Nephron (organoid): ENCODE measurements around the gene FBLN2.

Source experiments
- H3K27ac Mint-ChIP-seq, 3 experiments: 2 replicates each; pipeline ENCODE4 v1.8.0; 2020; ENCODE audit warnings: mixed read lengths in 3 of 3, mild to moderate bottlenecking in 2 of 3, moderate library complexity in 1 of 3
- H3K27me3 Mint-ChIP-seq: 2 replicates; pipeline ENCODE4 v1.8.0; 2021; ENCODE audit warnings: low read depth, mild to moderate bottlenecking, moderate library complexity, mixed read lengths
- H3K36me3 Mint-ChIP-seq: 2 replicates; pipeline ENCODE4 v1.8.0; 2020; ENCODE audit warnings: low read depth, mixed read lengths
- H3K4me1 Mint-ChIP-seq: 2 replicates; pipeline ENCODE4 v1.8.0; 2020; ENCODE audit warnings: mixed read lengths
- H3K4me3 Mint-ChIP-seq, 3 experiments: 2 replicates each; pipeline ENCODE4 v1.8.0; 2020; ENCODE audit warnings: mild to moderate bottlenecking in 3 of 3, mixed read lengths in 3 of 3, moderate library complexity in 2 of 3
- H3K9me3 Mint-ChIP-seq: 2 replicates; pipeline ENCODE4 v1.8.0; 2020; ENCODE audit warnings: mixed read lengths
- TF ChIP-seq, protein P1 (sequence below), 3 experiments: fragments of 200-600 bp; sonication (generic); IDR thresholded peaks; one replicate each; pipeline ENCODE4 v1.5.0; 2021; ENCODE audit warnings: antibody characterized with exemption in 3 of 3; ENCODE audit not compliant: unreplicated experiment in 3 of 3

FBLN2 gene

DNA sequence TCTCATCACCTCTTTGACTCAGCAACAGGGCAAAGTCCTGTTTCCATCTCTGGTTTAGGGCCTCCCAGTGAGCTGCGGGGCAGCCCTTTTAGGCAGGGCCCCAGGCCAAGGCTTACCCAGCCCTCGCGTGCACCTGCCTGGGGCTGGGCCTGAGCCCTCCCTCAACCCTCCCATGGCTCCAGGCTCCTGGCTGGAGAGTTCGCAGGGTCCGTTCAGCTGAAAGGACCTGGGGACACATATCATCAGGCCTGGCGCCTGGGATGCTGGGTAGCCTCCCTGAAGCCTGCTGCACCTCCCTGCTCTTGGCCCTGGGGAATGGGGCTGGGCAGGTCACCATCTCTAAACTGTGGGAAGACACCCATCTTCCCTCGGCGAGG, 39.1 kb upstream of the FBLN2 start:
- Mint-ChIP-seq H3K27me3 (peaks cover 22% of the 10 kb centered on the region), H3K36me3 (no peaks in the 10 kb centered on the region), H3K27ac (no peak overlapping the region), H3K9me3 (no peaks in the 10 kb centered on the region), H3K4me3 (no peak overlapping the region), H3K4me1 (peaks cover 19% of the 10 kb centered on the region)
- TF ChIP-seq, protein P1, sequence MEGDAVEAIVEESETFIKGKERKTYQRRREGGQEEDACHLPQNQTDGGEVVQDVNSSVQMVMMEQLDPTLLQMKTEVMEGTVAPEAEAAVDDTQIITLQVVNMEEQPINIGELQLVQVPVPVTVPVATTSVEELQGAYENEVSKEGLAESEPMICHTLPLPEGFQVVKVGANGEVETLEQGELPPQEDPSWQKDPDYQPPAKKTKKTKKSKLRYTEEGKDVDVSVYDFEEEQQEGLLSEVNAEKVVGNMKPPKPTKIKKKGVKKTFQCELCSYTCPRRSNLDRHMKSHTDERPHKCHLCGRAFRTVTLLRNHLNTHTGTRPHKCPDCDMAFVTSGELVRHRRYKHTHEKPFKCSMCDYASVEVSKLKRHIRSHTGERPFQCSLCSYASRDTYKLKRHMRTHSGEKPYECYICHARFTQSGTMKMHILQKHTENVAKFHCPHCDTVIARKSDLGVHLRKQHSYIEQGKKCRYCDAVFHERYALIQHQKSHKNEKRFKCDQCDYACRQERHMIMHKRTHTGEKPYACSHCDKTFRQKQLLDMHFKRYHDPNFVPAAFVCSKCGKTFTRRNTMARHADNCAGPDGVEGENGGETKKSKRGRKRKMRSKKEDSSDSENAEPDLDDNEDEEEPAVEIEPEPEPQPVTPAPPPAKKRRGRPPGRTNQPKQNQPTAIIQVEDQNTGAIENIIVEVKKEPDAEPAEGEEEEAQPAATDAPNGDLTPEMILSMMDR (IDR thresholded peaks at IDR 0.05; ENCODE audit: unreplicated experiment in 3 of 3) = no peak

DNA sequence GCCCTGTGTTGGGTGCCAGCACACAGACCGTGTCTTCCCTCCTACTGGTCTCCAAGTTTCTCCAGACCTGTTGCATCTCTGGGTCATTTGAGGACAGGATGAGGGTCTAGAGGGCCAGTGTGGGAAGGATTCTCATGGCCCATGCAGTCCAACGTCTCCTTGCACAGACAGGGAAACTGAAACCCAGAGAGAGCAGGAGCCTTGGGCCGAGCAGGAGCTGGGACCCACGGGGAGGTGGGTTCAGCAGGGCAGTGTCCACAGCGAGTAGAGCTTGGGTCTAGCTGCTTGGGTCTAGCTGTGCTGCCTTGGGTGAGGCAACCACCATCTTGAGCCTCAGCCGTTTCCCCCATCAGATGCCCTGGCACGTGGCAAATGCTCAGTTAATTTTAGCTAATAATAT, 36.5 kb upstream of the FBLN2 start:
- peak overlapping the region in 1 of 3 experiments; percentile 85 for H3K27ac Mint-ChIP-seq
- H3K4me1 Mint-ChIP-seq = peaks cover 20% of the 10 kb centered on the region
- H3K27me3 Mint-ChIP-seq = peaks cover 20% of the 10 kb centered on the region
- no peaks in the 10 kb centered on the region for H3K9me3 Mint-ChIP-seq
- TF ChIP-seq, protein P1 (IDR thresholded peaks at IDR 0.05; ENCODE audit: unreplicated experiment in 3 of 3) = no peak
- H3K4me3 Mint-ChIP-seq = no peak overlapping the region
- H3K36me3 Mint-ChIP-seq = no peaks in the 10 kb centered on the region

DNA sequence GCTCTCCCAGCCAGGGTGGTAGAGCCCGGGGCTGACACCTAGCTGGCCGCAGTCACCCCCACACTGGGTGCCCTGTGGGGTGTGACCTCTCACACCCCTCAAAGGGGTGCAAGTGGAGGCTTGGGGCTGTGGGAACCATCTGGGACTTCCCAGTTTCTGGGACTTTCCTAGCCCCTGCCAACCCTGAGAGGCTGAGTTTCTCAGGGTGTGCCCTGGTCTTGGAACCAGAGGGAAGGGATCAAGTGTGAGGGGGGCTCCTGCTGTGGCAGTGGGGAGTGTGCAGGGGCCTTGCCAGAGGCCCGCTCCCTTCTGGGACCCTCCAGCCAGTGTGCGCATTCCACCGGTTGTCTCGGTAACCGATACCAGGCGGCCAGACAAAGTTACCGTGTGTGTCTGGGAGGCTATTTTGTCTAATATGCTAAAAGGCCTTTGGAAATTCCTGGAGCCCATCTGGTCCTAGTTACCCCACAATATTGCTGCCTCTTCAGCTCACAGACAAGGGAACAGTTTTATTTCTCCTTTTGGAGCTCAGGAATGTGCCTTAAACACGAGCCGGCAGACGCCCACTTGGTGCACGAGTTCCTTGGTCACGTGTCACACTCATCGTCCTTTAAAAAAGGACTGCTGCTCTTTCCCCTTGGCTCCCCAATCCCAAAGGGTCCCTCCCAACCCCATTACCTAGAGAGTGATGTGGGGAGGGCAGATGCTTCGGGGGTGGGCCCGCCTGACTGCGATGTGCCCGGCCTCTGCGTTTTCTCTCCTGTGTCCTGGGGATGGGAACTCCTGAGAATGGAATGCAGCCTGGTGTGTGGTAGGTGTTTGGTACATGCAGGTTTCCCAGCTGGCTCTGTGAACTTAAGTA, 35.6 kb upstream of the FBLN2 start:
- Mint-ChIP-seq H3K27ac (peak overlapping the region in 2 of 3 experiments; percentile 55 to 85), H3K4me1 (peaks cover 19% of the 10 kb centered on the region), H3K36me3 (no peaks in the 10 kb centered on the region), H3K27me3 (peaks cover 16% of the 10 kb centered on the region), H3K4me3 (no peak overlapping the region), H3K9me3 (no peaks in the 10 kb centered on the region)
- TF ChIP-seq, protein P1 (IDR thresholded peaks at IDR 0.05; ENCODE audit: unreplicated experiment in 3 of 3) = no peak

DNA sequence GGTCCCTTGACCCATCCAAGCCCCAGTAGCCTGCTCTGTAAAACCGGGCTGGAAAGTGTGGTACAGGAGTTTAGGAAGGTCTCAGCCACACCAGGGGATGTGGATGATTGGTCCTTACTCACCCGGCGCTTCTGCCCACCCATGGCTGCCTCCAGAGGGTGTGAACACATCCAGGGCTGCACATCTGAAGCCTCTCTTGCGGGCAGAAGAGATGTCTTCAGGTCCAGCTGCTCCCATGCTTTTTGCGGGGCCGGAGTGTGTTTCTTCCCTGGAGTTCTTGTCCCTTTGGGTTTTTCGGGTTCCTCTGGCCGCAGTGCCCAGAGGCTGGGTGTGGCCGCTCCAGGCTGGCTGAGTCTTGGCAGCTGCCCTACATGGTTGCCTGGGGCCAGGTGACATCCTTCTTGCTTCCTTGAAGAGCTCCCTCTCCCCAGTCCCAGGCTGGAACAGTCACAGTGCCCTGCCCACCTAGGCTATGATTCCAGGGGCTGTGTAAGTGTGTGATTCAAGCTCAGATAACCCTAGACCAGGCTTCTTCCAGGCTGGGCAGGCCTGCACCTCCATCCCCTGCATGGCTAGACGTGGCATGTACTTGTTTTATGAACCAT, 34.9 kb upstream of the FBLN2 start:
- peaks cover 19% of the 10 kb centered on the region for H3K4me1 Mint-ChIP-seq
- H3K4me3 Mint-ChIP-seq = no peak overlapping the region
- TF ChIP-seq, protein P1 (IDR thresholded peaks at IDR 0.05; ENCODE audit: unreplicated experiment in 3 of 3) = no peak
- H3K36me3 Mint-ChIP-seq = no peaks in the 10 kb centered on the region
- no peaks in the 10 kb centered on the region for H3K9me3 Mint-ChIP-seq
- H3K27me3 Mint-ChIP-seq = peaks cover 16% of the 10 kb centered on the region
- H3K27ac Mint-ChIP-seq = peak overlapping the region in 2 of 3 experiments; percentile 55 to 85

DNA sequence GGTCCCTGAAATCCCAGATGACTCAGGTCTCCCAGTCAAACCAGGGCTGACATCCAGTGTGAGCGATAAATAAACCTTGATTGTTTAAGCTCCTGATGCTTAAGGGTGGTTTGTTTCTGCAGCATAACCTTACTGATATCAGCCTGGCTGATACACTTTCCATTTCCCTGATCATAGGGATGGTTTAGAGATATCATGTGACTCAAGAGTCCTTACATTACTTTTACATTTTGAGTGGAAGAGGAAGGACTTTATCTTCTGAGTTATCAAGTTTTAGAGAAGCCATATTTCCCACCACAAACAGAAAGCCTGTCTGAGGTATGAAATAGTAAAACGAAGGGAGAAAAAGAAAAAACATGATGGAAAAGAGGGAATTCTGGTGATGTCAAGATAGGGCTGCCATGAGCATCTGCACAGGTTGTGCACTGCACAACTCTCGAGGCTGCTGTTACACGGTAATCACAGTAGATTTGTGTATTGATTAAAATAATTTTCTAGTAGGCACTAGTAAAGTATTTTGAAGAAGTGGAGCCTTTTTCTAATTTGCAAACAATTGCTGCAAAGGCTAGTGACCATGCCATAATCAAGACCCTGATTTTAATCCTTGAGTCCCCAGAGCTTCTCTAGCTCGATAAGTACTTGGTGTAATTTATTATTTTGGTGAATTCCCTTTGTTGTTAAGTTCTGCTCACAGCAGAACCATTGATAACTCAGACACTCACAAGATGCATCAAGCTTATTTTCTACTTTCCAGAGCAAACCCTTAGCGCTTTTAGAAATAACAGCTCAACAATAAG, 34.1 kb upstream of the FBLN2 start:
- Mint-ChIP-seq H3K27ac (peak overlapping the region; percentile 8 to 35 (median 22)), H3K9me3 (no peaks in the 10 kb centered on the region), H3K36me3 (no peaks in the 10 kb centered on the region), H3K27me3 (peaks cover 19% of the 10 kb centered on the region), H3K4me3 (no peak overlapping the region), H3K4me1 (peaks cover 19% of the 10 kb centered on the region)
- TF ChIP-seq, protein P1 (IDR thresholded peaks at IDR 0.05; ENCODE audit: unreplicated experiment in 3 of 3) = no peak
